HG02885 (cell line): ENCODE data around the gene CASP5.

Experiments
- ATAC-seq: cut with Tn5 transposase; IDR thresholded peaks from one replicate; pipeline ENCODE4 v1.9.1; 2021; ENCODE audit warnings: mild to moderate bottlenecking; ENCODE audit not compliant: unreplicated experiment, poor library complexity

CASP5 gene

DNA sequence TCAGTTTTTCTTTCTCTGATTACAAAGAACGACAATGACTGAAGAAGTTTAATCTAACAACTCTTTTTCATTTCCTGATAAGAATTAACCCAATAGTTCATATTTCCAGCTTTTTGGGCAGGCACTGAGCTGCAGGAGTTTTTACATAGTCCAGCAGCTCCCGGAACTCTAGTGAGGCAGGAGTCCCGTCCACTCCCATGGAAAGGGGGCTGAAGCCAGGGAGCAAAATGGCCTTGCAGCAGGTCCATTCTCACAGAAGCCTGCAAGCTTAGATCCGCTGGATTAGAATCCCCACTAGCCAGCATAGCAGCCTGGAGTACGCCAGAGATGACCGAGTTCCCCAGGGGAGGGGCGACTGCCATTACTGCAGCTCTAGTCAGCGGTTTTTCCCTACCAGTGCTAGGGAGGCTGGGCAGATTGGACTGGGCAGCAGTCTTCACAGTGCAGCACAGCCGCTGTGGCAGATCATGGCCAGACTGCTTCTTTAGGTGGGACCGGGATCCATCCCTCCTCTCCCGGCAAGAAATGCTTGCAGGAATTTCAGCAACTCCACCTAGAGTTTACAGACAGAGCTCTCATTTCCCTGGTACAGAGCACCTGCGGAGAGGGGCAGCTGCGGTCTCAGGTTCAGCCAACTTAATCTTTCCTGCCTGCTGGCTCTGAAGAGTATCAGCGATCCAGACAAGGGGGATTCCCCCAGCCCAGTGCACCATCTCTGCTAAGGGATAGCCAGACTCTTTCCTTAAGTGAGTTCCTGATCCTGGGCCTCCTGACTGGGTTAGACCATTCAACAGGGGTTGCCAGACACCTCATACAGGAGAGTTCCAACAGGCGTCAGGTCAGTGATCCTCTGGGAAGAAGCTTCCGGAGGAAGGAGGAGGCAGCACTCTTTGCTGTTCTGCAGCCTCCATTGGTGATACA lies 53.9 kb downstream of the CASP5 start:
- peak; percentile 4 for ATAC-seq

DNA sequence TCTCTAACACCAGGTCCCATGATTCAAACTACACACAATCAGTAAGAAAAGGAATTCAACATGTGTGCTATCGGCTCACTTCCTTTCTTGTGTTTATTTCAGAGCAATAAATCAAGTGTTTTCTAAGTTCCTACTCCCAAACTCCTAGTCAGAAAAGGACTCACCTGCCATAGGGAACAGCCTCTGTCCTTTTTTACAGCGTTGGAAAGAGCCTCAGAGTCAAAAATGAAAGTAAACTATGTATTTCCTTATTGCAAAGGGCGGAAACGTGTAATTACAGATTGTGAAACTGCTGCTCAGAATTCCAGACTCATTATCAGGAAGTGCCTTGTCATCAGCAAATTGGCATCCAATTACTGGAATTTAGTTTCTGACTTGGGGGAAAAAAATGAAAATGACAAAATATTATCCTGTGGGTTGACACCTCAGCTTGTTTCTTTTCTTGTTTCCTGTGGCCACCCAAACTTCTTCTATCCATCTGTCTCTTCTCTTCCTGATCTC lies 54.6 kb downstream of the CASP5 start, which contains the start of gene CASP4:
Gene CASP4 (minus strand): TSS at position 220 of the 501 bp plus-strand sequence. CDS start 49 bp downstream, at position 171.
- peak; percentile 89 for ATAC-seq

DNA sequence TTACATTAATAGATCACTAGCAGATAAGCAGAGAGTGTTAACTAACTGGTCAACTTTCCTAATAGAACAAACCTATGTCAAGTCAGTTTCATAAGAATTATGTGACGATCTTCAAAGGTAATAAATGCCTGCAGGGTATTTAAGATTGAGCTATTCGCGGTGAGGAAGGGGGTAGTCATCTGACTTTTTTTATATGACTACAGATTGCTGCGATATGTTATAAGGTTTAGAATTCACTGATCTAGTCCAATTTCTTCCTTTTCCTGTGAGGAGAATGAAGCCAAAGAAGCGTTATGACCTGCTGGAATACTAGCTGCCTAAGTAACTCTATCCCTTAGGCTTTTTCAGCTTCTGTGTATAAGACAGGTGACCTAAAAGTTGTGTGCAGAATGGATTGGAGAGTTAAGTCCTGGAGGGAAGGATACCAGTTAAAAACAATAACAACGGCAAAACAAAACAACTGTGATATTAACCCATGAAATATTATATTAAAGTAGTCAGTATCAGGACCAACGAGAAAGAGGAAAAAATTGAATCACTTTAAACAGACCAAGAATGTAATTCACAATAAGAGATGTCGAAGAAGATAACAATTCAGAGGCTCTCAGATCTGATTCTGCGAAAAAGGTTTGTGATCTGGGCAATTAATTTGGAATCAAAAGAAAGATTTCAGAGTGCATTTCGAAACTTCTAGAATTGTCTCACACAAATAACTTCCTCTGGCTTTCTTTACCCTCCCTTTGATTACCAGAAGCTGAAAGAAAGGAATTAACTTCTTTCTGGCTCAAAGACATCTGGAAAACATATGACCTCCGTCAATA lies 55.2 kb downstream of the CASP5 start:
- peak; percentile 27 for ATAC-seq

DNA sequence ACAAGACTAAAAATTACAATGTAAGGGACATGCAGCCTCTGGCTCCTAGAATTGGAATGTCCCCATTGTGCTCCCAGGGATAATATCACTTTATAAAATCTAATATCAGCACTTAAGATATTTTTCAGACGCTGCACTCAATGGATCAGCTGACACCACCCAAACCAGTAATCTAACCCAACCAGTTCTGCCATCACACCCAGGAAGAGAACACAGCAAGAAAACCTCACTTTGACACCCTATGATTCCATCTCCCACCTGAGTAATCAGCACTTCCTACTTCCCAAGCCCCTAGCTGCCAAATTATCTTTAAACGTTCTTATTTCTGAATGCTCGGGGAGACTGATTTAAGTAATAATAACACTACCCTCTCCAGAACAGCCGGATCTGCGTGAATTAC lies 57.2 kb downstream of the CASP5 start:
- no peak for ATAC-seq

DNA sequence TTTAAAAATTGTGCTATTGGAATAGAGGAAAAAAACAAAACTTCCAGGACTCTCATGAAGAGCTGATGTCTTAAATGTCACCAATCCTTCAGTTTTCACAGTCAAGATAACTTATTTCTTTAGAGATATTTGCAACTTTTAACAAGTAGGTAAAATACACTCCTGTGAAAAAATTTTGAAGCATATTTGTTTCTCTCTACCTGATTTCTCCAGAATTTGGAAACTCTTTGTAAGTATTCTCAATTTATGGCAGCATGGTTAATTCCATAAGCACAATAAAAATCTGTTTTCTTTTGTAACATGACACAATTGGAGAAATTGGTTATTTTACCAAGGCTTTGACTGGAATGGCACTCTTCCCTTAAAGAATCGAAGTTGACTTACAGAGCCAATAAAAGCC lies 58.7 kb downstream of the CASP5 start:
- no peak for ATAC-seq

DNA sequence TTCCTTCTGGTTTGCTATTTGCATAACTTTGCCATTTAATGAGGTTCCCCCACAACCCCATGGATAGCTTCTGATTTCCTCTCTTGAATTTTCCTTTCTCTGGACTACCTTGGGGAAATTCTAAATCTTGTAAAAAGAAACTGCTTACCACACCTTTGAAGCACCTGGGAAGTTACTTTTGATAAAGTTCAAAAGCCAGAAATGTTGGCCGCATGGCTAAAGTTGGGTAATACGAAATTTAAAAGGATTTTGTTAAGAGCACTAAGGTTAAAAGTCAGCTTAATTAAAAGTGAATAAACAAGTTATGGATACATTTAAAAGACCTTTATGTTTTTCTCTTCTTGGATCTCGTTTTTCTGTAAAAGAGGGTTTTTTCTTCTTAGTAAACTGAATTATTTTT lies 60.1 kb downstream of the CASP5 start:
- ATAC-seq, result no peak

DNA sequence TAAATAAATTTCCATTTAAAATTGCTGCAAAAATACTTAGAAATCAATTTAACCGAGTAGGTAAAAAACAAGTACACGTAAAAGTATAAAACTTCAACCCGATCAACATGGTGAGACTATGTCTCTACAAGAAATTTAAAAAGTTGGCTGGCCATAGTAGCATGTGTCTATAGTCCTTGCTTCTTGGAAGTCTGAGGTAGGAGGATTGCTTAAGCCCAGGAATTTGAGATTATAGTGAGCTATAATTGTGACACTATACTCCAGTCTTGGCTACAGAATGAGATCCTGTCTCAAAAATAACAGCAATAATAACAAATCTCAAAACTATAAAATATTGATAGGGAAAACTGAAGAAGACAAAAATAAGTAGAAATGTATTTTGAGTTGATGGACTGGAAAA lies 65.7 kb downstream of the CASP5 start:
- ATAC-seq, result no peak

DNA sequence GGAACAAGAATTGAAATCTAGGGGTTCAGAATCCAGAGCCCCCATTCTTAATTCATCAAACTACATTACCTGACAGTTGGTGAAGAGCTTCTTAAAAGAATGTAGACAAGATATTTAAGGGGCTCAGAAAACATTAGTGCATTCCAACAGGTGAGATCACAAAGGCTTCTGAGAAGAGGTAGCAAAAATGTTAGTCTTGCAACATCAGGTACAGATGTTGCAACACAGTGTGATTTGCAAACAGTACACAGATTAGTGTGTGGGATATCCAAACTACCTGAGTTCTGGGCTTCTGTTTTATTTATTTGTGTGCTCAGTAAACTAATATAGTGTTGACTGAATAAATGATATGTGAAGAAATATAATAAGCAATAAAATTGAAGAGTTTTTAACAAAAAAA lies 66.4 kb downstream of the CASP5 start:
- no peak for ATAC-seq

DNA sequence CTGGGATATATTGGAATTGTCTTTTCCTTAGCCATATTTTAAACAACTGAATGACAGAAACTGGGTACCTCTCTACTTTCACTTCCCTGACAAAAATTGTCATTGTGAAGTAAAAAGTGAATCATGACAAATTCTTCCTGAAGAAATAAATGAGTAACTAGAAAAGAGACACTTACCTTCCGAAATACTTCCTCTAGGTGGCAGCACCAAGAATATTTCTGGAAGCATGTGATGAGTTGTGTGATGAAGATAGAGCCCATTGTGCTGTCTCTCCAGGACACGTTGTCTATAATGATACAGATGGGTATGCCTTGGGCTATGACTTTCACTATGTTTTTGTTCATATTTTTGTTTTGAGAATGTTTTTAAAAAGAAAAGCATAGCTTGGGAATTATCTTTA lies 76.1 kb downstream of the CASP5 start:
- ATAC-seq, result peak; percentile 97
